ENCODE results near the gene LEPROT.

Gene LEPROT

GRCh38 chr1:65469889-65470340 is 49.4 kb downstream of the LEPROT start (continued):
- no peak for TF ChIP-seq ZNF544 (tag by site-specific recombination; IDR thresholded peaks at IDR 0.05)
- no peak for TF ChIP-seq ZNF776 (tag by site-specific recombination; IDR thresholded peaks at IDR 0.05; ENCODE audit: borderline replicate concordance)
- no peak for TF ChIP-seq ZNF175 (tag by site-specific recombination; IDR thresholded peaks at IDR 0.05)
- no peak for TF ChIP-seq ZNF510 (tag by site-specific recombination; IDR thresholded peaks at IDR 0.05; ENCODE audit: insufficient replicate concordance)
- peak; percentile 85 for TF ChIP-seq GFI1B (tag by site-specific recombination; IDR thresholded peaks at IDR 0.05)
- no peak for TF ChIP-seq ZNF140 (tag by site-specific recombination; IDR thresholded peaks at IDR 0.05)
- no peak for TF ChIP-seq GLI4 (tag by site-specific recombination; IDR thresholded peaks at IDR 0.05)
- no peak; the same call in 1 of the 2 replicates for TF ChIP-seq ATF2 (tag by site-specific recombination; IDR thresholded peaks at IDR 0.05; ENCODE audit: low read depth)
- TF ChIP-seq ZNF654 (tag by site-specific recombination; IDR thresholded peaks at IDR 0.05; ENCODE audit: low read depth), result no peak
- TF ChIP-seq ZNF785 (tag by site-specific recombination; IDR thresholded peaks at IDR 0.05), result no peak
- no peak for TF ChIP-seq ZIC2 (tag by site-specific recombination; IDR thresholded peaks at IDR 0.05)
- TF ChIP-seq ZNF548 (tag by site-specific recombination; IDR thresholded peaks at IDR 0.05), result no peak
- TF ChIP-seq GLI2 (tag by site-specific recombination; IDR thresholded peaks at IDR 0.05; ENCODE audit: borderline replicate concordance, low read depth), result peak; percentile 80; the same call in 1 of the 2 replicates
- no peak for TF ChIP-seq ZNF114 (tag by site-specific recombination; IDR thresholded peaks at IDR 0.05)
- TF ChIP-seq ZNF132 (tag by site-specific recombination; IDR thresholded peaks at IDR 0.05; ENCODE audit: borderline replicate concordance), result no peak
- peak; percentile 88 for TF ChIP-seq ZNF366 (tag by site-specific recombination; conservative IDR thresholded peaks at IDR 0.05)
- peak; percentile 40; the same call in 1 of the 2 replicates for TF ChIP-seq ZNF394 (tag by site-specific recombination; IDR thresholded peaks at IDR 0.05; ENCODE audit: borderline replicate concordance)
- TF ChIP-seq PRDM2 (tag by site-specific recombination; IDR thresholded peaks at IDR 0.05; ENCODE audit: borderline replicate concordance), result no peak
- TF ChIP-seq TSHZ1 (tag by site-specific recombination; IDR thresholded peaks at IDR 0.05; ENCODE audit: borderline replicate concordance), result no peak
- 0 out of 2 replicates have a peak, but pooled peaks have one; percentile 29 for TF ChIP-seq ZSCAN4 (tag by site-specific recombination; IDR thresholded peaks at IDR 0.05)
- TF ChIP-seq REPIN1 (tag by site-specific recombination; IDR thresholded peaks at IDR 0.05; ENCODE audit: low read depth), result no peak
- no peak for TF ChIP-seq ZNF274 (IDR thresholded peaks at IDR 0.05; ENCODE audit: low read length)
- no peak for TF ChIP-seq ZNF274 (tag by site-specific recombination; IDR thresholded peaks at IDR 0.05; ENCODE audit: borderline replicate concordance)
- no peak for TF ChIP-seq ZNF354C (tag by site-specific recombination; IDR thresholded peaks at IDR 0.05; ENCODE audit: borderline replicate concordance, low read depth)
- TF ChIP-seq ZNF19 (tag by site-specific recombination; IDR thresholded peaks at IDR 0.05; ENCODE audit: low read depth), result no peak
- TF ChIP-seq ZBTB10 (tag by site-specific recombination; IDR thresholded peaks at IDR 0.05), result no peak

Measured in HEK293 (cell line).